Stomach (tissue), 4 donors: Measurements from ENCODE around the gene PTCHD1.

Experiments
- POLR2A ChIP-seq, 4 donors: fragments of 450-650 bp; IDR thresholded peaks; one replicate each; pipeline ENCODE4 v1.6.1; 2016; ENCODE audit warnings: antibody characterized with exemption in 4 of 4, control low read depth in 2 of 4, mild to moderate bottlenecking in 1 of 4, moderate library complexity in 1 of 4
- POLR2AphosphoS5 ChIP-seq, 3 donors: sonication (generic); formaldehyde crosslinking; IDR thresholded peaks; one replicate each; pipeline ENCODE4 v1.6.1; 2016; ENCODE audit warnings: antibody characterized with exemption in 3 of 3
- TF ChIP-seq, protein P1 (sequence below), 7 experiments: fragments of 450-650 bp in 4 of 7; fragments of 200-600 bp in 3 of 7; sonication (generic) in 3 of 7; IDR thresholded peaks; one replicate each; pipeline ENCODE4 v1.5.1; 2016 to 2019; ENCODE audit warnings: antibody characterized with exemption in 7 of 7, control low read depth in 2 of 7, mild to moderate bottlenecking in 1 of 7

- no peak for TF ChIP-seq POLR2AphosphoS5 (IDR thresholded peaks at IDR 0.05)
- TF ChIP-seq, protein P1, sequence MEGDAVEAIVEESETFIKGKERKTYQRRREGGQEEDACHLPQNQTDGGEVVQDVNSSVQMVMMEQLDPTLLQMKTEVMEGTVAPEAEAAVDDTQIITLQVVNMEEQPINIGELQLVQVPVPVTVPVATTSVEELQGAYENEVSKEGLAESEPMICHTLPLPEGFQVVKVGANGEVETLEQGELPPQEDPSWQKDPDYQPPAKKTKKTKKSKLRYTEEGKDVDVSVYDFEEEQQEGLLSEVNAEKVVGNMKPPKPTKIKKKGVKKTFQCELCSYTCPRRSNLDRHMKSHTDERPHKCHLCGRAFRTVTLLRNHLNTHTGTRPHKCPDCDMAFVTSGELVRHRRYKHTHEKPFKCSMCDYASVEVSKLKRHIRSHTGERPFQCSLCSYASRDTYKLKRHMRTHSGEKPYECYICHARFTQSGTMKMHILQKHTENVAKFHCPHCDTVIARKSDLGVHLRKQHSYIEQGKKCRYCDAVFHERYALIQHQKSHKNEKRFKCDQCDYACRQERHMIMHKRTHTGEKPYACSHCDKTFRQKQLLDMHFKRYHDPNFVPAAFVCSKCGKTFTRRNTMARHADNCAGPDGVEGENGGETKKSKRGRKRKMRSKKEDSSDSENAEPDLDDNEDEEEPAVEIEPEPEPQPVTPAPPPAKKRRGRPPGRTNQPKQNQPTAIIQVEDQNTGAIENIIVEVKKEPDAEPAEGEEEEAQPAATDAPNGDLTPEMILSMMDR (IDR thresholded peaks at IDR 0.05): no peak
- TF ChIP-seq POLR2A (IDR thresholded peaks at IDR 0.05): no peak
Observed at GRCh38 chrX:23331701-23332100, 2.9 kb upstream of the PTCHD1 start.
